HG03457 (cell line): ENCODE measurements around the gene SCN1B.

ENCODE experiments used
- ATAC-seq: cut with Tn5 transposase; IDR thresholded peaks from one replicate; pipeline ENCODE4 v1.9.1; 2021; ENCODE audit warnings: moderate number of reproducible peaks; ENCODE audit not compliant: unreplicated experiment

The SCN1B gene

DNA sequence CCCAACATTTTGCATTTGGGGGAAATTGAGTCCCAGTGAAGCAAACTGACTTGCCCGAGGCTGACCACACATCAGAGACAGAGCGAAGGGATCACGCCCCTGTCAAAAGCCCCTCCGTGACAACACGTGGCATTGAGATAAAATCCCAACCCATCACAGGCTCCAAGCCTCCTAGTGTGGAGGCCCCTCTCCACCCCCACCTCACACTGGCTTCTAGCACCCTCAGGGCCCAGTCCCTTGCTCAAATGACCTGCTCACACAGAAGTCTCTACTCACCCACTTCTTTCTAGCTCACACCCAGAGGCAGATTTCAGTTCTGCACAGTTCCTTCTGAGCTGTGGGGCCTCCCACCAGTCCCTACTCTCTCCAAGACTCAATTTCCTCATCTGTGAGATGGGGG, 21.5 kb downstream of the SCN1B start:
- ATAC-seq: no peak

DNA sequence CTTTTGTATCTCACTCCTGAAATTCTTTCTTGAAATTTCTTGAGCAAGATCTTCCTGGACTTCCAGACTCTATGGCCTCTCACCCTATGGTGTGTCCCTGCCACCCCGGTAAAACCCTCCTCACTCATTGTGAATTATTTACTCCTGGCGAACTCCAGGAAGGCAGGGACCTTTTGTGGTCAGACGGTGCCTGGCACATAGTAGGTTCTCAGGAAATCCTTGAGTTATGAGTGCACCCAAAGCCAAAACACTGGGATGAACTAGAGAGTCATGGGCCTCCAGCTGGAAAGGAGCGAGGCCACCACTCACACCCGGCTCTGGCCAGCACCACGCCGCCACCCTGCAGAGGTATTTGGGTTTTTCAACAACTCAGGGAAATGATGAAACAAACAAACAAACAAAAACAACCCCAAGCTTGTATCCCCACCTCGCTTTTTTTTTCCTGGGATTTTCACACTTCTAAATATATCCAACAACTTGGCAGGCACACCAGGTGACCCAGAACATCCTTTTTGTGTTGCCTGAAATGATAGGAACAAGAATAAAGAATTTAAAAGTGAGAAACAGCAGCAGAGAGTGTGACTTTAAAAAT, 22.4 kb downstream of the SCN1B start:
- ATAC-seq: no peak

DNA sequence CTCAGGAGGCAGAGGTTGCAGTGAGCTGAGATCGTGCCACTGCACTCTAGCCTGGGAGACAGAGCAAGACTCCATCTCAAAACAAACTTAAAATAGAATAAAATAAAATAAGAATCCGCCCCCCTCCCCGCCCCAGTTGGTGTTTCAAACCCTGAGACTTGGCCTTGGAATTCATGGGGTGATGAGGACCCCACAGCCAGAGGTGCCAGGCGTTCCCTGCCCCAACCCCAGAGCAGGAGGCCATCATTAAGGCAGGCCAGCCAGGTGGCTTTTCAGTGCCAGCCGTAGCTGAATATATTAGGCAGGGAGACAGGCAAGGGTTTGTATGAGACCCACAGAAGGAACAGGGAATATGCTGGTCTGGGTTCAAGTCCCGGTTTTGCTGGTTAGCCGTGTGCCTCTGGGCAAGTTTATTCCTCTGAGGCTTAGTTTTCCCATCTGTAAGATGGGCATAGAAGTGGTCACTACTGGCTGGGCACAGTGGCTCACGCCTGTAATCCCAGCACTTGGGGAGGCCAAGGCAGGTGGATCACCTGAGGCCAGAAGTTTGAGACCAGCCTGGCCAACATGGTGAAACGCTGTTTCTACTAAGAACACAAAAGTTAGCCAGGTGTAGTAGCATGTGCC, 23.5 kb downstream of the SCN1B start:
- ATAC-seq: no peak

DNA sequence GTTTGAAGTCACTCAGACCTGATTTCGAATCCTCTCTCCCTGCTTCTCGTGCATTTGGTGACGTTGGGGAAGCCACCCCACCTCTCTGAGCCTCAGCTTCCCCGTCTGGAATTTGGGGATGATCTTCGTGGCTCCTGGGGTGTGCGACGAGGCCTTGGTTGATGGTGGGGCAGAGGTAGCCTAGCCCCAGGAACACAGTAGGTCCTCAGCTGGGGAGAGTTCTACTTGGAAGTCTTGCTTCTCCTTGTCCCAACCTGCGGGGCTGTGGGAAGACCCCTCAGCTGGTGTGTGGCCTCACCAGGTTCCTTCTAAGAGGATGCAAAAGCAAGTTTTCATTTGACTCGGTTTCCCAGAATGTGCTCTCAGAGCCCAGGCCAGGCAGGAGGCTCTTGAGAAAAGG, 24.4 kb downstream of the SCN1B start:
- ATAC-seq: no peak

DNA sequence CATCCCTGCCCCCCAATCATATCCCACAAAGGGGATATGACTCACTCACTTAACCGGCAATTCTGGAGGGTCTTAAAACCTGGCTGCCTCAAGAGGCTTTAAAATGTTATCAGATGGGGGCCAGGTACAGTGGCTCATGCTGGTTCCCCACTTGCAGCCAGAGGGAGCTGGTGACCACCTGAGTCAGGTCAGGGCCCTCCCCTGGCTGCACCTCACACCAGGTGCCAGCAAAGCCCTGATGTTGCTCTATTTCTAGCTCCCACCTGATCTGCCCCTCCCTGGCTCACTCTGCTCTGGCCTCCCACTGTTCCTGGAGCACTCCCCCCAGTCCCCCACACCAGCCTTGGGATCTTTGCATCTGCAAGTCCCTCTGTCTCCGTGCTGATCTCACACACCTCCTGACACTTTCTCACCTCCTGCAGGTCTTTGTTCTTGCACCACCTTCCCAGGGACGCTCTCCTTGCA, 25.5 kb downstream of the SCN1B start:
- ATAC-seq: no peak

DNA sequence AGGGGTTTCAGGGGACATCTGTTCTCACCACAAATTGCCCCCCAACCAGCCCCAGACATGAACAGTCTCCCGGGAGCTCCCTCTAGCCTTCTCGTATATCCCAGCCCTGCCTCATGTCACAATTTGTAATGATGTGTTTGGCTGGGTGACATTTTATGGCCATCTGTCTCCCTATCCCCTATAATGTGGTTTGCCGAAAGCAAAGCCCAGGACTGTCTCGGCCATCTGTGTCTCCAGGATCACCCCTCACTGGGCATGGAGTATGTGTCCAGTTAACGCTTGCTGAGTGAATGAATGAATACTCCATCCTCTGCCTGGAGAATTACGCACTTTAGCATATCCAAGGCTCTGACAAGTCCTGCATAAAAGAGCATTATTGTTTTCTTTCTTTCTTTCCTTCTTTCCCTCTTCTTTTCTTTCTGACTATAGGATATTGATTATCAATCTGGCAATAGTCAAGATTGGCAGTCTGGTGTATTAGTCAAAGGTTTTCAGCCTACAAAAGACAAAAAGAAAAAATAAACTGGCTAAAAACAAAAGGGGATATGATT, 26.3 kb downstream of the SCN1B start:
- no peak for ATAC-seq

DNA sequence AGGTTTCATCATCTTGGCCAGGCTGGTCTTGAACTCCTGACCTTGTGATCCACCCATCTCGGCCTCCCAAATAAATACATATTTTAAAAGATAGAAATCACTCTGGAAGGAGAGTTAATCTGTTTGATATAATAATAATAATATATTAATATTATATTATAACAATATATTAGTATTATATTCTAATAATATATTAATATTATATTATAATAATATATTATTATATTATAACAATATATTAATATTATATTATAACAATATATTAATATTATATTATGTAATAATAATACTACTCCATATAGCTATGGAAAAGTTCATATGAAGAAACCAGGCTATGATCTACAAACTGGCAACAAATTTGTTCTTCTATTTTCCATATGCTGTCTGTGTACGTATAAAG, 28.1 kb downstream of the SCN1B start:
- no peak for ATAC-seq

DNA sequence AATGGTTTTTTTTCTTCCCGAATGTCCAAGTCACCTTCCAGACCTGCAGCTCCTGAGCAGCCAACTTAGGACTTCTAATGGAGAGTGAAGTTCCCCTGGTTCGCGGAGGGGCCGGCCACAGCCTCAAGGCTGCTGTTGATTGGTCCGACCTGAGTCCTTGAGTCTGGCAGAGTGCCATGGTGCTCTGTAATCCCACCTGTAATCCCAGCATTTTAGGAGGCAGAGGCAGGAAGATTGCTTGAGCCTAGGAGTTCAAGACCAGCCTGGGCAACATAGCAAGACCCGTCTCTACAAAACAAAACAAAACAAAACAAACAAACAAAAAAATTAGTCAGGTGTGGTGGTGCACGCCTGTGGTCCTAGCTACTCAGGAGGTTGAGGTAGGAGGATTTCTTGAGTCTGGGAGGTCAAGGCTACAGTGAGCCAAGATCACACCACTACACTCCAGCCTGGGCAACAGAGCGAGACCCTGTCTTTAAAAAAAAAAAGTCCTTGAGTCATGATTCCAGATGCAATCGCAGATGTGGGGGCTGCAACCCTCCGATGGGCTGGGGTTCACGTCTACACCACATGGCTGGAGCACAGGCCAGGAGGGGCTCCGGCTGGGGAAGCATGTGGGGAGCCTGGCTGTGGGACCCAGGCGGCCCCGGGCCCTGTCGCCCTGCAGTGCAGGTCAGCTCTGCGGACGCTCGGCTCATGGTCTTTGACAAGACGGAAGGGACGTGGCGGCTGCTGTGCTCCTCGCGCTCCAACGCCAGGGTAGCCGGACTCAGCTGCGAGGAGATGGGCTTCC, 28.9 kb downstream of the SCN1B start:
- no peak for ATAC-seq

DNA sequence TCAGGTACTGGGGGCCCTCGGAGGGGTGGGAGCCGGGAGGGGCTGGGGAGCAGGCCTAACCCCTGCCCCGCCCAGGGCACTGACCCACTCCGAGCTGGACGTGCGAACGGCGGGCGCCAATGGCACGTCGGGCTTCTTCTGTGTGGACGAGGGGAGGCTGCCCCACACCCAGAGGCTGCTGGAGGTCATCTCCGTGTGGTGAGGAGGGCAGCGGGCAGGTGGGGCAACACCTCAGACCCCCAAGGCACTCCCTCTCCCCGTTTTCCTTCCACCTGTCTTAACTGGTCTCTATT, 29.5 kb downstream of the SCN1B start:
- ATAC-seq: no peak

DNA sequence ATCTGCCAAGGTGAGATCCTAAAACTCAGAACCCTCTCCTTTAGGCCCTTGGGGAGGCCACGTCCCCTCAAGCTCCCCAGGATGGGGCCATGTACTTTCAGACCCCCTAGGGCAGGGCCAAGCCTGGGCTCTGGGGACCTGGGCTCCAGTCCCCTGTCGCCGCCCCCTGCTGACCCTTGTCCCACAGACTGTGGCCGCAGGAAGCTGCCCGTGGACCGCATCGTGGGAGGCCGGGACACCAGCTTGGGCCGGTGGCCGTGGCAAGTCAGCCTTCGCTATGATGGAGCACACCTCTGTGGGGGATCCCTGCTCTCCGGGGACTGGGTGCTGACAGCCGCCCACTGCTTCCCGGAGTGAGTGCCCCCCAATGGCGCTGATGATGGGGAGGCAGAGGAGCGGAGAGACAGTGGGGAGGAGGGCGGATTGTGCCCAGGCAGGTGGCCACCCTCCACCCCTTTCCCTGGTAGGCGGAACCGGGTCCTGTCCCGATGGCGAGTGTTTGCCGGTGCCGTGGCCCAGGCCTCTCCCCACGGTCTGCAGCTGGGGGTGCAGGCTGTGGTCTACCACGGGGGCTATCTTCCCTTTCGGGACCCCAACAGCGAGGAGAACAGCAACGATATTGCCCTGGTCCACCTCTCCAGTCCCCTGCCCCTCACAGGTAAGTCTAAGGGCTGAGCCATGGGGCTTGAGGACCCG, 30.0 kb downstream of the SCN1B start:
- no peak for ATAC-seq

DNA sequence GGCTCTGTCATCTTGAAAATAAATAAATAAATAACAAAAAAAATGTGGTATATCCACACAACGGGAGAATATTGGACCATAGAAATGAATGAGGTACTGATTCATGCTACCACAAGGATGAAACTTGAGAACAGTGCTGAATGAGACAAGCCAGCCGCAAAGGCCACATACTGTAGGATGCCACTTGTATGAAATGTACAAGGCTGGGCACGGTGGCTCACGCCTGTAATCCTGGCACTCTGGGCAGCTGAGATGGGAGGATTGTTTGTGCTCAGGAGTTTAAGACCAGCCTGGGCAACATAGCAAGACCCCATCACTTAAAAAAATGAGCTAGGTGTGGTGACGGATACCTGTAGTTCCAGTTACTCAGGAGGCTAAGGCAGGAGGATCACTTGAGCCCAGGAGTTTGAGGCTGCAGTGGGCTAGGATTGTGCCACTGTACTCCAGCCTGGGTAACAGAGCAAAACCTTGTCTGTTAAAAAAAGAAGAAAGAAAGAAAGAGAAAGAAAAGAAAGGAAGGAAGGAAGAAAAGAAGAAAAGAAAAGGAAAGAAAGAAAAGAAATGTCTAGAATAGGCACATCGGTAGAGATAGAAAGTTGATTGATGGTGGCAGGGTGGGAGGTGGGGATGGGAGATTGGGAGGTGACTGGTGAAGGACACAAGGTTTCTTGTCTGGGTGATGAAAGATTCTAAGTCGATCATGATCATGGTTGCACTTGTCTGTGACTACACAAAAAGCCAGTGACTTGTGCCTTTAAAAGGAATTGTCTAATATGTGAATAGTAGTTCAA, 31.5 kb downstream of the SCN1B start:
- no peak for ATAC-seq

DNA sequence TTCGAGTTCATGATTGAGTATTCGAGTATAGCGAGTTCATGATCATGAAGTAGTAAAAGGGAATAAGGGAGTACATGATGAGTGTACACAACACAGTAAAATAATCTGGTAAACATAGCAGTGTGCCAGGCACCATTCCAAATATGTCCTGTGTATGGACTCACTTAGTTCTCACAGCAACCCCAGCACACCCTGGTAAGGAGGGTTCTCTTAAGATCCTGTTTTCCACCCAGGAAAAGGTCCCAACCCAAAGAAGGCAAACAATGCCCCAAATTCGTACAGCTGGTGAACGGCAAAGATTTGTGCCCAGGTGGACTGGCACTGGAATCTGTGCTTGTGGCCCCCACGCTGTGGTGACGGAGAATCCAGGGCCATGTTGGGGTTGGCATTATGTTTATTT, 32.7 kb downstream of the SCN1B start:
- ATAC-seq: no peak

DNA sequence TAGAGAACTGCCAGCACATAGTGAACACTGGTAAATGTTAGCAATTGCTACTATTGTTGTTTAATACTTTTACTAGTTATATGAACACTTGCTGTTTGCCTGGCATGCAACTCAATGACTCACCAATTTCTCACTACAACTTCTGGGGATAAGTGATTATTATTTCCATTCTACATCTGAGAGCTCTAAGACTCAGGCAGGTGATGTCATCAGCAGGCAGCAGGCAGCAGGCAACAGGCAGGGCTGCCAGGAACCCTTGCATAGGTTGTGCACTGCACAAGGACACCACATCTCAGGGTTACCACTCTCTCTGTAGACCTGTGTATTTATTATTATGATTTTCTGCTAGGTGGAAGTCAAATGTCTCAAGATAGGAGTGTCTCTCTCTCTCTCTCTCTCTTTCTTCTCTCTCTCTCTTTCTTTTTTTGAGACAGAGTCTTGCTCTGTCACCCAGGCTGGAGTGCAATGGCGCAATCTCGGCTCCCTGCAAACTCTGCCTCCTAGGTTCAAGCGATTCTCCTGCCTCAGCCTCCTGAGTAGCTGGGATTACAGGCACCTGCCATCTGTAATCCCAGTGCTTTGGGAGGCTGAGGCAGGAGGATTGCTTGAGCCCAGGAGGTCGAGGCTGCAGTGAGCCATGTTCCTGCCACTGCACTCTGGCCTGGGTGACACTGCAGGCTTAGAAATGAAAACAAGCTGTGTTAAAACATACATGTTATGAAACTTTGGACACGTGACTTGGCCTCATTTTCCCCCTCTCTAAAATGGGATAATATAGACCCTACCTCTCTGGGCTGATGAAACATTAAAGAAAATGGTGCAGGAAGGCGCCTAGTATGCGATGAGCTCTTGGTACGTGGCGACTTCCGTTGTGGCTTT, 33.9 kb downstream of the SCN1B start:
- no peak for ATAC-seq

DNA sequence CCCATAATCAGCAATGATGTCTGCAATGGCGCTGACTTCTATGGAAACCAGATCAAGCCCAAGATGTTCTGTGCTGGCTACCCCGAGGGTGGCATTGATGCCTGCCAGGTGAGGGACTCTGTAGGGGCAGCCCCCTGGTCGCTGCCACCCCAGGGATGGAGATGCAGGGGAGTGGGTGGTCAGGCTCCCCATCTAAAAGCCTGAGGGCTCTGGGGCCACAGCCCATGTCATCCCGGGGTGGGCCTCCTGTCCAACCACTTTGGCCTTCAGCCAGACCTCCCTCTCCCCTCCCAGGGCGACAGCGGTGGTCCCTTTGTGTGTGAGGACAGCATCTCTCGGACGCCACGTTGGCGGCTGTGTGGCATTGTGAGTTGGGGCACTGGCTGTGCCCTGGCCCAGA, 35.3 kb downstream of the SCN1B start:
- no peak for ATAC-seq

DNA sequence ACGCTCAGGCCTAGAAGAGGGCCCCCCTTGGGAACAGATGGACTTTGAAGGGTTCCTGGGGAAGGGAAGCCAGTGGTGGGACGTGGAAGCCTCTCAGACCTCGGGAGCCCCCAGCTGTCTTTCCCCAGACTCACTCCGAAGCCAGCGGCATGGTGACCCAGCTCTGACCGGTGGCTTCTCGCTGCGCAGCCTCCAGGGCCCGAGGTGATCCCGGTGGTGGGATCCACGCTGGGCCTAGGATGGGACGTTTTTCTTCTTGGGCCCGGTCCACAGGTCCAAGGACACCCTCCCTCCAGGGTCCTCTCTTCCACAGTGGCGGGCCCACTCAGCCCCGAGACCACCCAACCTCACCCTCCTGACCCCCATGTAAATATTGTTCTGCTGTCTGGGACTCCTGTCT, 35.9 kb downstream of the SCN1B start:
- no peak for ATAC-seq

DNA sequence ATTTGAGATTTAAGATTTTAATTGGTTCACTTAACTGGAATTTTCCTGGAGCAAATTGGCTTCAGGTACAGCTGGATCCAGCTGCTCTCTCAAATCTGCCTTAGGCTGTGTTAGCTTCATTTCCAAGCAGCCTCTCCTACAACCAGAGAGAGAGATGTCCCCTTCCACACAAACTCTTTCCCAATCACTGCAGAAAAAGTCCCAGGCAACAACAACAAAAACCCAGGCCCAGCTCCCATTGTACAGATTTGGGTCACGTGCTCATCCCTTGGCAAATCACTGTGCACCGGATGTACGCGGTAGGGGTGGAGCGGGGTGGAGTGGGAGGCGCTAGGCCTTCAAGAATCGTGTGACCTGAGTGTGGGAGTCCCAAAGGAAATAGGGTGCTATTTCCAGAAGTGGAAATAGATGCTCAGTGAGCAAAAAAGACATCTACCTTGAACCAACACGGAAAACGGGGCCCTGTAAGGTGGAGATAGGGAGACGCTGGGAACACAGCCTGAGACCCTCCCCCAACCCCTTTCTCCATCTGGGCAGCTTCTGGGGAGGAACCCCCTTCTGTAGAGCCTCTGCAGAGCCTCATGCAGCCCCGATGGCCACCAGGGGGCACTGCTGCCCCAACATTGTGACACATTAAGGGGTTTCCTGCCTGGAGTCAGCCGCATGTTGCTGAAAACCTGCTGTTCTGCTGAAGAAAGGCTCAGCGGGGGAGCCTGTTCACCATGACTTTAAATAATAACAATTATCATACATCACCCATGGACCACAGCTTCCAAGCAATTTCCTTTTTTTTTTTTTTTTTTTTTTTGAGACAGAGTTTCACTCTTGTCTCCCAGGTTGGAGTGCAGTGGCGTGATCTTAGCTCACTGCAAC, 36.7 kb downstream of the SCN1B start:
- ATAC-seq: no peak

DNA sequence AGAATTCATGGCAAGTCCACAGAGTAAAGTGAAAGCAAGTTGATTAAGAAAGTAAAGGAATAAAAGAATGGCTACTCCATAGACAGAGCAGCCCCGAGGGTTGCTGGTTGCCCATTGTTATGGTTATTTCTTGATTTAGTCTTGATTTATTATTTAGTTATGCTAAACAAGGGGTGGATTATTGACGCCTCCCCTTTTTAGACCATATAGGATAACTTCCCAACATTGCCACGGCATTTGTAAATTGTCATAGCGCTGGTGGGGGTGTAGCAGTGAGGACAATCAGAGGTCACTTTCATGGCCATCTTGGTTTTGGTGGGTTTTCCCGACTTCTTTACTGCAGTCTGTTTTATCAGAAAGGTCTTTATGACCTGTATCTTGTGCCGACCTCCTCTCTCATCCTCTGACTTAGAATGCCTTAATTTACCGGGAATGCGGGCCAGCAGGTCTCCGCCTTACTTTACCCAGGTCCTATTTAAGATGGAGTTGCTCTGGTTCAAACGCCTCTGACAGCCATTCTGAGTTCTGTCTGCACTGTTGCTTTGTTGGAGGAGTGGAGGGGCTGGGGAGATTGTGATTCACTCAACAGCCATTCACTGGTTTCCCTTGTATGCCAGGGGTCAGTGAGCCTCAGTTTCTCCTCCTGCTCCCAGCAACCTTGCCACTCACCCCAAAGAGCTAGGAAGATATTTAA, 38.8 kb downstream of the SCN1B start:
- ATAC-seq: no peak

DNA sequence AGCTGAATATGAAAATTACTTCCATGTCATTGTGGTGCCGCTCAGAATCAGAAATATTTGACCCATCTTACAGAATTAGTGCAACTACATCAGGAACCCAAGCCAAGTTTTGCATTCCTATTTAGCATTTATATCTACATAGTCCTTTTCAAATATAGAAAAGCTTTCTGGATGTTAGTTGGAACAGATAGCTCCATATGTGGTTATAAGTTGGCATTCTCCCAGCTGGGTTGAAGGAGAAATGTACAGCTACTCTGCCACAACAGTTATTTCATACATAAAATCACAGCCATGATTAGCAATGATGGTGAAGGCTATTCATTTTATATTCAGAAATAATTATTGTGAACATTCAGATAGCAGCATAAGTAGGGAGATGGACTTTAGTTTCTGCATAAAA, 39.4 kb downstream of the SCN1B start:
- no peak for ATAC-seq
